ENCODE measurements around the gene MAB21L1. TPM values are rescaled to one million over a fixed set of nuclear protein-coding genes. Genes with fewer than 3 reads are reported as not detected.

MAB21L1 gene
- total and polyA plus RNA-seq, 3 donors from 2014 or later: 0.09 TPM; not detected in 2

GRCh38 chr13:35469806-35470525 lies 6.5 kb downstream of the MAB21L1 start:
- H3K27ac ChIP-seq: peak overlapping the region in 1 of 2 donors; percentile 32
- DNase-seq: no peak
- no peak for TF ChIP-seq POLR2A (IDR thresholded peaks at IDR 0.05)
- TF ChIP-seq CTCF (IDR thresholded peaks at IDR 0.05): no peak
- intact Hi-C loops (cut with DNase I; ENCODE audit: low total_unique reads): no loop called here
- no peaks in the 10 kb centered on the region for H3K9me3 ChIP-seq
- no peaks in the 10 kb centered on the region for H3K4me1 ChIP-seq
- peak overlapping the region; percentile 24 to 27 for H3K4me3 ChIP-seq
- no peaks in the 10 kb centered on the region for H3K36me3 ChIP-seq (ENCODE audit: low read depth, missing control alignments)
- WGBS, 2 donors: 56 to 68% methylated on average over 10 of the region's 10 CpGs
- no peaks in the 10 kb centered on the region for H3K27me3 ChIP-seq

GRCh38 chr13:35468195-35468594 lies 8.3 kb downstream of the MAB21L1 start:
- intact Hi-C loops (cut with DNase I; ENCODE audit: low total_unique reads): no loop called here
- TF ChIP-seq POLR2A (IDR thresholded peaks at IDR 0.05): no peak
- no peak for TF ChIP-seq CTCF (IDR thresholded peaks at IDR 0.05)
- no peak overlapping the region for H3K4me3 ChIP-seq
- H3K27me3 ChIP-seq: no peaks in the 10 kb centered on the region
- DNase-seq: no peak
- no peak overlapping the region for H3K27ac ChIP-seq
- no peaks in the 10 kb centered on the region for H3K36me3 ChIP-seq (ENCODE audit: low read depth, missing control alignments)
- WGBS, 2 donors: 80 to 97% methylated on average over 1 of the region's 1 CpG
- H3K4me1 ChIP-seq: no peaks in the 10 kb centered on the region
- H3K9me3 ChIP-seq: no peaks in the 10 kb centered on the region

GRCh38 chr13:35465371-35465770 lies 11.1 kb downstream of the MAB21L1 start:
- DNase-seq: no peak
- no peak for TF ChIP-seq POLR2A (IDR thresholded peaks at IDR 0.05)
- TF ChIP-seq CTCF (IDR thresholded peaks at IDR 0.05): no peak
- H3K9me3 ChIP-seq: no peaks in the 10 kb centered on the region
- H3K4me3 ChIP-seq: no peak overlapping the region
- WGBS, 2 donors: 97 to 98% methylated on average over 3 of the region's 3 CpGs
- intact Hi-C loops (cut with DNase I; ENCODE audit: low total_unique reads): no loop called here
- H3K27ac ChIP-seq: no peak overlapping the region
- no peaks in the 10 kb centered on the region for H3K36me3 ChIP-seq (ENCODE audit: low read depth, missing control alignments)
- no peaks in the 10 kb centered on the region for H3K27me3 ChIP-seq
- H3K4me1 ChIP-seq: no peaks in the 10 kb centered on the region

DNA sequence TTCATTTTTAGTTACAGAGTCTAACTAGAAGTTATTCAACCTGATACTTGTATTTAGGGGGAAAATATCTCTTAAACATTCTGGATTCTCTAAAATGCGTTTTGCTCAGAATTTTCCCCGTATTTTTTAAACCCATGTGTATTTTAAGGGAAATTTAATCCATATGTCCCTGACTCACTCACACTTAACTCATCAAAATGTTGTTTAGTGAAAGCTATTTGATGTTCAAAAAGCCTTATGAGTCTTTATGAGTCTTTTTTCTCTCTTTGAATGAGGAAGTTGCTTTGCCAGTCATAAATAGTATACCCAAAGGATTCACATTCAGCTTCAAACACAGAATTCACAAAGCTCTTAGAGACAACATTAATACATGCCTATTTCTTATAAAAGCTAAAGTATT lies 16.4 kb downstream of the MAB21L1 start:
- Histone ChIP-seq H3K36me3 (ENCODE audit: low read depth, missing control alignments) (no peaks in the 10 kb centered on the region), H3K4me3 (no peak overlapping the region), H3K4me1 (no peaks in the 10 kb centered on the region), H3K9me3 (no peaks in the 10 kb centered on the region), H3K27me3 (no peaks in the 10 kb centered on the region), H3K27ac (no peak overlapping the region)
- no peak for DNase-seq
- TF ChIP-seq CTCF (IDR thresholded peaks at IDR 0.05) (no peak), POLR2A (IDR thresholded peaks at IDR 0.05) (no peak)
- 86 to 94% methylated on average over 2 of the region's 2 CpGs for WGBS, 2 donors
- intact Hi-C loops (cut with DNase I; ENCODE audit: low total_unique reads): no loop called here

DNA sequence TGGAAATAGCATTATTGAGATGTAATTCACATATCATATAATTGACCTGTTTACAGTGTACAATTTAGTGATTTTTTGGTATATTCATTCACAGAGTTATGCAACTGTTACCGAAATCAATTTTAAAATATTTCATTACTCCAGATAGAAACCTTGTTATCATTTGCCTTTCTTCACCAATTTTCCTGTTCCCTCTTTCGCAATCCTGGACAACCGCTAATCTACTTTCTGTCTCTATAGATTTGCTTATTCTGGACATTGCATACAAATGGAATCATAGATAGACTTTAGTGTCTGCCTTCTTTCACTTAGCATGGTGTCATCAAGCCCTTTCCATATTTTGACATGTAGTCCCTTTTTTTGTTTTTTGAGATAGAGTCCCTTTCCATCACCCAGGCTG lies 19.2 kb downstream of the MAB21L1 start:
- intact Hi-C loops (cut with DNase I; ENCODE audit: low total_unique reads): no loop called here
- Histone ChIP-seq H3K27me3 (no peaks in the 10 kb centered on the region), H3K4me1 (no peaks in the 10 kb centered on the region), H3K4me3 (no peak overlapping the region), H3K9me3 (no peaks in the 10 kb centered on the region), H3K27ac (no peak overlapping the region), H3K36me3 (ENCODE audit: low read depth, missing control alignments) (no peaks in the 10 kb centered on the region)
- 93 to 95% methylated on average over 3 of the region's 3 CpGs for WGBS, 2 donors
- DNase-seq: no peak
- TF ChIP-seq POLR2A (IDR thresholded peaks at IDR 0.05) (no peak), CTCF (IDR thresholded peaks at IDR 0.05) (no peak)
